ENCODE data around the gene GDPD5. TPM values are rescaled to one million over a fixed set of nuclear protein-coding genes. Genes with fewer than 3 reads are reported as not detected.

GDPD5 gene
- total and polyA plus RNA-seq, 9 of the 15 experiments (the other 6 are each of a cell fraction or from before 2014, with no cell fraction given) = 0.32 to 27.3 (median 8.0) TPM

GRCh38 chr11:75388386-75389275 lies 137.1 kb downstream of the GDPD5 start (continued):
- peak; percentile 92 to 94 for TF ChIP-seq RAD21 (CRISPR knock-in tag; conservative IDR thresholded peaks at IDR 0.05 in 1 of 2, IDR thresholded peaks at IDR 0.05 in 1 of 2)
- peak; percentile 81 for TF ChIP-seq LCOR (CRISPR knock-in tag; IDR thresholded peaks at IDR 0.05)
- TF ChIP-seq ZNF165 (CRISPR knock-in tag; IDR thresholded peaks at IDR 0.05; ENCODE audit: borderline replicate concordance) = no peak
- peak; percentile 34; the same call in 1 of the 2 replicates for TF ChIP-seq TFAP4 (CRISPR knock-in tag; IDR thresholded peaks at IDR 0.05; ENCODE audit: borderline replicate concordance)
- TF ChIP-seq SMARCE1 (IDR thresholded peaks at IDR 0.05) = 0 out of 2 replicates have a peak, but pooled peaks have one; percentile 24
- TF ChIP-seq CSDE1 (IDR thresholded peaks at IDR 0.05) = no peak
- peak; percentile 33; the same call in 1 of the 2 replicates for TF ChIP-seq JUND (IDR thresholded peaks at IDR 0.05; ENCODE audit: borderline replicate concordance, low read depth, low read length)
- no peak; the same call in 2 of the 3 replicates for TF ChIP-seq JUND (tag; IDR thresholded peaks at IDR 0.05; ENCODE audit: borderline replicate concordance, low read depth, low read length)
- peak; percentile 72 for TF ChIP-seq NFIX (CRISPR knock-in tag; IDR thresholded peaks at IDR 0.05; ENCODE audit: low read depth)
- peak; percentile 87 for TF ChIP-seq DEAF1 (CRISPR knock-in tag; IDR thresholded peaks at IDR 0.05)
- 0 out of 4 replicates have a peak, but pooled peaks of 1 of the 2 experiments have one; percentile 27 for TF ChIP-seq HDAC1 (IDR thresholded peaks at IDR 0.05)
- TF ChIP-seq TOE1 (IDR thresholded peaks at IDR 0.05; ENCODE audit: borderline replicate concordance) = 0 out of 2 replicates have a peak, but pooled peaks have one; percentile 33
- no peak for TF ChIP-seq TOE1 (CRISPR knock-in tag; IDR thresholded peaks at IDR 0.05; ENCODE audit: borderline replicate concordance, low read depth)
- peak; percentile 67; the same call in 1 of the 2 replicates for TF ChIP-seq STAG1 (CRISPR knock-in tag; IDR thresholded peaks at IDR 0.05; ENCODE audit: borderline replicate concordance)
- TF ChIP-seq CREM (IDR thresholded peaks at IDR 0.05; ENCODE audit: low read depth) = peak; percentile 54
- peak; percentile 99 for TF ChIP-seq NFIC (IDR thresholded peaks at IDR 0.05)
- TF ChIP-seq, protein P1, sequence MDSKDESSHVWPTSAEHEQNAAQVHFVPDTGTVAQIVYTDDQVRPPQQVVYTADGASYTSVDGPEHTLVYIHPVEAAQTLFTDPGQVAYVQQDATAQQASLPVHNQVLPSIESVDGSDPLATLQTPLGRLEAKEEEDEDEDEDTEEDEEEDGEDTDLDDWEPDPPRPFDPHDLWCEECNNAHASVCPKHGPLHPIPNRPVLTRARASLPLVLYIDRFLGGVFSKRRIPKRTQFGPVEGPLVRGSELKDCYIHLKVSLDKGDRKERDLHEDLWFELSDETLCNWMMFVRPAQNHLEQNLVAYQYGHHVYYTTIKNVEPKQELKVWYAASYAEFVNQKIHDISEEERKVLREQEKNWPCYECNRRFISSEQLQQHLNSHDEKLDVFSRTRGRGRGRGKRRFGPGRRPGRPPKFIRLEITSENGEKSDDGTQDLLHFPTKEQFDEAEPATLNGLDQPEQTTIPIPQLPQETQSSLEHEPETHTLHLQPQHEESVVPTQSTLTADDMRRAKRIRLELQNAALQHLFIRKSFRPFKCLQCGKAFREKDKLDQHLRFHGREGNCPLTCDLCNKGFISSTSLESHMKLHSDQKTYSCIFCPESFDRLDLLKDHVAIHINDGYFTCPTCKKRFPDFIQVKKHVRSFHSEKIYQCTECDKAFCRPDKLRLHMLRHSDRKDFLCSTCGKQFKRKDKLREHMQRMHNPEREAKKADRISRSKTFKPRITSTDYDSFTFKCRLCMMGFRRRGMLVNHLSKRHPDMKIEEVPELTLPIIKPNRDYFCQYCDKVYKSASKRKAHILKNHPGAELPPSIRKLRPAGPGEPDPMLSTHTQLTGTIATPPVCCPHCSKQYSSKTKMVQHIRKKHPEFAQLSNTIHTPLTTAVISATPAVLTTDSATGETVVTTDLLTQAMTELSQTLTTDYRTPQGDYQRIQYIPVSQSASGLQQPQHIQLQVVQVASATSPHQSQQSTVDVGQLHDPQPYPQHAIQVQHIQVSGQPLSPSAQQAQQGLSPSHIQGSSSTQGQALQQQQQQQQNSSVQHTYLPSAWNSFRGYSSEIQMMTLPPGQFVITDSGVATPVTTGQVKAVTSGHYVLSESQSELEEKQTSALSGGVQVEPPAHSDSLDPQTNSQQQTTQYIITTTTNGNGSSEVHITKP (IDR thresholded peaks at IDR 0.05; ENCODE audit: partially characterized antibody) = peak; percentile 13
- TF ChIP-seq NFXL1 (CRISPR knock-in tag; IDR thresholded peaks at IDR 0.05) = no peak
- TF ChIP-seq RFX5 (IDR thresholded peaks at IDR 0.05; ENCODE audit: low read depth, low read length) = no peak
- TF ChIP-seq DPF2 (IDR thresholded peaks at IDR 0.05) = peak; percentile 75
